CD4-positive, alpha-beta T cell treated with Interleukin-15 for 1 hour (primary cell): ENCODE data around the gene GMDS.

Source experiments
- DNase-seq: peaks from one replicate; pipeline ENCODE4 v3.0.0-alpha.2; 2020

The GMDS gene

DNA sequence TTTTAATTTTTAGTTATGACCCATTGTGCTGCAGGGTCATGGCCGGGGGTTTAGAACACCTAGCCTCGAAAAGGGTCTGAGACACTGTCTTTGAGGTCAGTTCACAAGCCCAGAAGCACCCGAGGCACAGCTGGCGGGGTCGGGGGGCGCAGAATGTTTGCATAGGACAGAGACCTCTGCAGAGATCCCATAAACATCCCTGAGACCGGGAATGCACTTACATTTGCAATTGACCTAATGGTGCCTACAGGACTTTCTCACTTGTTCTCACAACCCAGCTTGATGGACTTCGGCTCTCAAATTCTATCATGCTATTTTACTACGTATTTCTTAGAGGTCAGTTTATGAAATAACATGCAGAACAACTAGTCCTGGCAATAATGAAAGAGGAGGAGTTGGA, 669.2 kb downstream of the GMDS start:
- no peak for DNase-seq

DNA sequence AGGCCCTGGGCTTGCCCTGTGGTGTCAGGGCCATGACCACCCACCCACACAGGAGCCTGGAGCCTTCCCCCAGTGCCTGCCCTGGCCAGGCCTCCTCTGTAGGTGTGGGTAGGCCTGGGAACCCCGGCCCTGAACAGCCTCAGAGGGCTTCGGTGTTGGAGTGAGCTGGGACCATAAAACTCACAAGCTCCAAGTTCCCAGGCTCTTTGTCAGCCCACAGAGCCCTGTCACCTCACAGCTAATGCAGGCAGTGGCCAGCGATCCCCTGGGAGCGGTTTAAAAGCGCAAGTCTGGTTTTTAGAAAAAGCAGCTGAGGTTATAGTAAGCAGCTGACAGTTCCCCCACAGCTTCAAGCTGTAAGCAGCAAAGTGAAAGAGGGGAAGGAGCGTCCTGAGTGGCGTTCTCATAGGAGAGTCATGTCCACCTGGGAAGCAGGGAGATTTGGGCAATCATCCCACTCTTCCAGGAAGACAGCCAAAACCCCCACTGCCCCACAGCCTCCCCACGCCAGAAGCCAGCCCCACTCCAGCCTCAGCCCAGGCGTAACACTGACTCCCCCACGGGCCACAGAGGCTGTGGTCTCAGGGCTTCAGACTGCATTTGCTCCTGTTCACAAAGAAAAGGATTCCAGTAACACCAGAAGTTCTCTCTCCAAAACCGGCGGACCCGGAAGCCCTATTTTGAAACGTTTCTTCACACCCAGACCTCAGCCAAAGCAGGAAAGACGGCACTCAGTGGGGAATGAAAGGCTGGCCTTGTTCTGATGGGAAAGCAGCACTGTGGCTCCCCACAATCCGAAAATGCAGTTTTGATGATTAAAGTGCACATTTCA, 670.0 kb downstream of the GMDS start:
- DNase-seq: no peak

DNA sequence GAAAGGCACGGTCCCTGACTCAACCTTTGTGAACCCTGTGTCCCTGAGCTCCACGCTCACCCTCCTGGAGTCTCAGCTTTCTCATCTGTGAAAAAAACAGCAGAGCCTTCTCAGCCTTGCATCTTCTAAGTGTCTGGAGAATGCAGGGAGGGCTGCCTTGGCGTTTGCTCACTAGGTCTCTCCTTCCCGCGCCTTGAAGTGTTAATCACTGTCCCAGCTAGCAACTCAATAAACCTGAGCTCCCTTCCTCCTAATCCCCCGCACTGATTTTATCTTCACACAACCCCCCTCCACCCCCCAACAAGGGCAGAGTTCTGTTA, 670.6 kb downstream of the GMDS start:
- no peak for DNase-seq

DNA sequence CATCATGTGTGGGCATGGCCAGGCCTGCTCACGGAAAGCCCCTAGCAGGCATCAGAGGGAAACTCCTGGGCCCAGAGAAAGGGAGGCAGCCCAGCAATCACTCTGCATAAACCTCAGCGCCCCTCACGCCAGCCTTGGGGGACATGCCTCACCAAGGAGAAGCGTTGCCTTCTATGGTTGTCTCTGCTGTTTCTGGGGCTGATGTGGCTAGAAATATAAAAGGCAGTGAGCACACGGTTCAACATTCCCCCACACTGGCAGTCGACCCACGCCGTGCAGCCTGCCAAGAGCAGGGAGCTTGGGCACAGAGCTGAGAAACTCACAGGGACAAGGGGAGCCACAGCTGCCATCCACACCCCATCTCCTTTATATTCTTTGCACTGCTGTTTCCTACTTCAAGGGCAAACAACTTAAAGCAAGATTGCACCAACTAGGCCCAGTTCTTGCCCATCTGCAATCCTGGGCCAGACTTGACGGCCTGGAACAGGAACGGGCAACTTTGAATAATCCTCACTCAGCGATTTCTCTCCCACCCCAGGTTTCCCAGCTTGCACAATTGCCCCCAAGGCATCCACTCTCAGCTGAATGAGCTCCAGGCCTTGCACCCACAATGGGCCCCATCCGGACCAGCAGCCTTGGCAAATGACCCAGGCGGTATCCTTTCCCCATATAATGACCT, 671.2 kb downstream of the GMDS start:
- no peak for DNase-seq
